H1 (cell line): ENCODE data around the gene TBC1D22A.

Source experiments
- CTCF ChIP-seq, 3 experiments: IDR thresholded peaks; 1 replicate in 2 of 3; 2 replicates in 1 of 3; pipeline versions ENCODE4 v1.5.1 to v1.6.1; 2011; ENCODE audit warnings: low read length in 3 of 3, mild to moderate bottlenecking in 3 of 3, inconsistent platforms in 2 of 3, low read depth in 1 of 3, moderate library complexity in 1 of 3; ENCODE audit not compliant: insufficient read depth in 1 of 3; ENCODE audit errors: control extremely low read depth in 1 of 3
- NRF1 ChIP-seq: IDR thresholded peaks from 2 replicates; pipeline ENCODE4 v1.6.1; 2011; ENCODE audit warnings: mild to moderate bottlenecking, low read depth, low read length, improper control_type of control experiment
- ZNF274 ChIP-seq: IDR thresholded peaks from 2 replicates; pipeline ENCODE4 v1.7.0; 2012; ENCODE audit warnings: low read length, borderline replicate concordance; ENCODE audit errors: extremely low read depth

- TF ChIP-seq ZNF274 (no peak), CTCF (IDR thresholded peaks at IDR 0.05; ENCODE audit: control extremely low read depth in 1 of 3, insufficient read depth in 1 of 3, low read depth in 1 of 3, low read length in 3 of 3) (no peak), NRF1 (no peak)
Measured at GRCh38 chr22:46830841-46831240, 68.4 kb downstream of the TBC1D22A start.
